PC-3 (cell line): ENCODE results near the gene ITGA4.

Source experiments
- CTCF ChIP-seq: fragments of 300-600 bp; sonication (generic); conservative IDR thresholded peaks from 2 replicates; pipeline ENCODE4 v1.5.1; 2017; ENCODE audit warnings: antibody characterized with exemption, low read depth, mild to moderate bottlenecking, low read length
- EZH2phosphoT487 ChIP-seq: fragments of 300-600 bp; sonication (generic); IDR thresholded peaks from 2 replicates; pipeline ENCODE4 v1.6.1; 2018; ENCODE audit warnings: mild to moderate bottlenecking, antibody characterized with exemption, low read length, borderline replicate concordance

DNA sequence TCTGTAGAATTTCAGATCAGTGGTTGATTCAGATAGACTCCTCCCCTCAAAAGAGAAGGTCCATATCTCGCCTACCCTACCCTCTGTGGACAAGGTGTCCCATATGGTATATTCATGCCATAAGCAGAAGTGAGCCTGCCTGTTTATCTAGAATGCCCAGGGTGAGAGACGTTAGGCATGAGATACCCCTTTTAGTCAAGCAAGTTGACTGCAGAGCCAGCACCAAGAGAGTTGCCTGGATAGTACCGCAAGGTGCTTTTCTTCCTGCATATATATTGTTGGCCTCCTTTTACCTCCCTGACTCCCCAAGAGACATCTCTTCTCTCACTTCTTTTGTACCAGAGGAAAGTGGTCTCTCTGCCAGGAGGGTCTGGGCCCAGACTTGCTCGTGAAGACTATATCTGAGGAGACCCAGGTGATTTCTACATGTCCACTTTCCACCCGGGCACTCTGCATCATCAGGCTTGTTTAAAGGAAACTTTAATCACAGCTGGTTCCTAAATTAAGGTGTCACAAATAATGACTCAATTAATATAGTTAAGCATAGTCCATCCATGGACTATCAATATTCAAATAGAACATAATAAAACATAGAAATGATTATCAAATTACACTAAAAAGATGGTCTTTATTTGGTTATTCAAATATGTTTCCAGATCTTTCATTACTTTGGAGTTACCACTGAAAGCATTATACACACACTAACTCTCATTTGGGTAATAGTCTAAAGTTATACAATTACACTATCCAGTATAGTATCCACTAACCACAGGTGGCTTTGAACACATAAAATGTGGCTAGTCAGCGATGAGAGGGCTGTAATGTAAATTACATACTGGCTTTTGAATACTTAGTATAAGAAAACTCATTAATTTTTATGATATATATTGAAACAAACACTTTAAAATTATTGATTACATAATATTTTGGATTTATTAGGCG, 4.1 kb downstream of the ITGA4 start:
- TF ChIP-seq CTCF (no peak), EZH2phosphoT487 (no peak)
